Transverse colon (tissue), 4 donors: ENCODE results near the gene HBE1.

Source experiments
- EP300 ChIP-seq: sonication (generic); formaldehyde crosslinking; IDR thresholded peaks from one replicate; pipeline ENCODE4 v1.6.1; 2017; ENCODE audit warnings: antibody characterized with exemption, low read depth
- POLR2A ChIP-seq: fragments of 450-650 bp; IDR thresholded peaks from one replicate; pipeline ENCODE4 v1.6.1; 2016; ENCODE audit warnings: antibody characterized with exemption, mild to moderate bottlenecking, moderate library complexity
- POLR2AphosphoS5 ChIP-seq, 3 donors: sonication (generic); formaldehyde crosslinking; IDR thresholded peaks; one replicate each; pipeline ENCODE4 v1.6.1; 2016; ENCODE audit warnings: antibody characterized with exemption in 3 of 3
- TF ChIP-seq, protein P1 (sequence below), 5 experiments: fragments of 200-600 bp in 3 of 5; fragments of 450-650 bp in 2 of 5; sonication (generic) in 3 of 5; IDR thresholded peaks; 1 replicate in 2 of 5; 2 replicates in 3 of 5; pipeline ENCODE4 v1.5.1; 2016 to 2017; ENCODE audit warnings: antibody characterized with exemption in 5 of 5, inconsistent platforms in 3 of 5, mild to moderate bottlenecking in 2 of 5, moderate library complexity in 1 of 5

GRCh38 chr11:5246772-5247471 lies 22.8 kb downstream of the HBE1 start:
- TF ChIP-seq POLR2A (no peak), POLR2AphosphoS5 (IDR thresholded peaks at IDR 0.05) (no peak), EP300 (no peak)
- TF ChIP-seq, protein P1, sequence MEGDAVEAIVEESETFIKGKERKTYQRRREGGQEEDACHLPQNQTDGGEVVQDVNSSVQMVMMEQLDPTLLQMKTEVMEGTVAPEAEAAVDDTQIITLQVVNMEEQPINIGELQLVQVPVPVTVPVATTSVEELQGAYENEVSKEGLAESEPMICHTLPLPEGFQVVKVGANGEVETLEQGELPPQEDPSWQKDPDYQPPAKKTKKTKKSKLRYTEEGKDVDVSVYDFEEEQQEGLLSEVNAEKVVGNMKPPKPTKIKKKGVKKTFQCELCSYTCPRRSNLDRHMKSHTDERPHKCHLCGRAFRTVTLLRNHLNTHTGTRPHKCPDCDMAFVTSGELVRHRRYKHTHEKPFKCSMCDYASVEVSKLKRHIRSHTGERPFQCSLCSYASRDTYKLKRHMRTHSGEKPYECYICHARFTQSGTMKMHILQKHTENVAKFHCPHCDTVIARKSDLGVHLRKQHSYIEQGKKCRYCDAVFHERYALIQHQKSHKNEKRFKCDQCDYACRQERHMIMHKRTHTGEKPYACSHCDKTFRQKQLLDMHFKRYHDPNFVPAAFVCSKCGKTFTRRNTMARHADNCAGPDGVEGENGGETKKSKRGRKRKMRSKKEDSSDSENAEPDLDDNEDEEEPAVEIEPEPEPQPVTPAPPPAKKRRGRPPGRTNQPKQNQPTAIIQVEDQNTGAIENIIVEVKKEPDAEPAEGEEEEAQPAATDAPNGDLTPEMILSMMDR (IDR thresholded peaks at IDR 0.05), result no peak
